BLaER1 (cell line): ENCODE results near the gene GNAQ.
A peak's percentile ranks its signal among the peaks of the same experiment; 100 is the strongest.

ENCODE experiments used
- H3K27ac ChIP-seq: shearing (Covaris generic); formaldehyde crosslinking; 2 replicates; pipeline ENCODE4 v1.8.1; 2022
- H3K27me3 ChIP-seq: shearing (Covaris generic); formaldehyde crosslinking; 2 replicates; pipeline ENCODE4 v1.8.1; 2022
- H3K36me3 ChIP-seq: shearing (Covaris generic); formaldehyde crosslinking; 2 replicates; pipeline ENCODE4 v1.8.1; 2022
- H3K4me1 ChIP-seq: shearing (Covaris generic); formaldehyde crosslinking; 2 replicates; pipeline ENCODE4 v1.8.1; 2022
- H3K4me2 ChIP-seq: shearing (Covaris generic); formaldehyde crosslinking; 2 replicates; pipeline ENCODE4 v1.8.1; 2022
- H3K4me3 ChIP-seq: shearing (Covaris generic); formaldehyde crosslinking; 2 replicates; pipeline ENCODE4 v1.8.1; 2022
- H3K9ac ChIP-seq: shearing (Covaris generic); formaldehyde crosslinking; 2 replicates; pipeline ENCODE4 v1.8.1; 2022
- H3K9me3 ChIP-seq: shearing (Covaris generic); formaldehyde crosslinking; 2 replicates; pipeline ENCODE4 v1.8.1; 2022
- H4K20me1 ChIP-seq: shearing (Covaris generic); formaldehyde crosslinking; 2 replicates; pipeline ENCODE4 v1.8.1; 2022
- Cebpa-rat ChIP-seq: shearing (Covaris generic); IDR thresholded peaks from 2 replicates; pipeline ENCODE4 v1.8.1; 2022

The GNAQ gene

DNA sequence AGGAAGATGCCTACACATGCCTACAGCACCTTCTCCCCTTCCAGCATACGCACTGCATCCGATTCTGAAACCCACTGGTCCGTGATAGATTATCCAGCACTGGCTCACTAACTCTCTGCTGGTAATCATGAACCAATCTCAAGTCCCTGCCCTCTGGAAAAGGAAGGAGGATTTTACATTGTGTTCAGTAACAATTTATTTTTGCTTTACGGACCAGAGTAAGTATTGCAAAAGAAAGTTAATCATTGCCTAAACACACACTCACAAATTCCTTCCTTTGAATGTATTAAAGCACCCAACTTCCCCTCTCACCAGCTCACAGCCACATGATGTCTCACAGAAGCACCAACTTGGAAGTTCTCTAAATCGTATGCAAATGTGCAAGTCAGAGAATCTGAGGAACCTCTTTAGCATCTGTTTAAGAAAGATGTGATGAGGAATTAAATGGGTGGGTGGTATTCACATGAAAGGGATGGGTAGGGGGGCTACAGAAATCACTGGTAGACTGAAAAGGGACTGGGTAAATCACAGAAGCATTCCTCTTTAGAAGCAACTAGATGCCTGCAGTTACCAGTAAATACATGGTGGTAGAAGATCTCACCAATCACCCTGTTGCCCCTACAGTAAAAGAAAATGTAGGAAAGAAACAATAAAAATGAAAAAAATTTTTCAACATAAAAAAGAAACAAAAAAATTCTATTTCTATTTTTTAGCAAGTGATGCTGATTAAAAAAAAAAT is 8.4 kb downstream of the GNAQ start:
- no peak overlapping the region for H3K4me3 ChIP-seq
- H3K4me1 ChIP-seq: peaks cover 32% of the 10 kb centered on the region
- no peaks in the 10 kb centered on the region for H3K9me3 ChIP-seq
- TF ChIP-seq Cebpa-rat: no peak
- H3K27me3 ChIP-seq: no peaks in the 10 kb centered on the region
- peaks cover 70% of the 10 kb centered on the region for H4K20me1 ChIP-seq
- no peaks in the 10 kb centered on the region for H3K36me3 ChIP-seq
- no peak overlapping the region for H3K27ac ChIP-seq
- H3K4me2 ChIP-seq: peak overlapping the region; percentile 31; the same call in 1 of the 2 replicates
- no peak overlapping the region for H3K9ac ChIP-seq

DNA sequence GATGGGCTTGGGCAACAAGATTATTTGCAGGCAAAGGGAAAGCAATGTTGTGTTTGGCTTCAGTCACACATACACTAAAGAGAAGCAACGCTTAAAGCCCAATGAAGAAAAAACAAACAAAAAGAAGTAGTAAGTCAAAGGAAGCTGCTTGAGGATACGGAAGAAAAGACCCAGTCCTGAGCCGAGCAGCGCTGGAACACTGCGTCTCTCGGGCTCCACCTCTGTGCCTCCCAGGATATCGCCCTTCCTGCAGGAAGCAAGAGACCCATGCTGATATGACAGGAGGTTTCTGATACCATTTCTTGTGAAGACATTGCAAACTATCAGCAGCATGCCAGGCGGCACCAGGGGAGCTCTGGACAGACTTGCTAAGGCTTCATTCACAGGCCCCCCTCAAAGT is 9.9 kb downstream of the GNAQ start:
- H3K9me3 ChIP-seq: no peaks in the 10 kb centered on the region
- H3K27me3 ChIP-seq: no peaks in the 10 kb centered on the region
- TF ChIP-seq Cebpa-rat: no peak
- H3K4me2 ChIP-seq: no peak overlapping the region
- peaks cover 32% of the 10 kb centered on the region for H3K4me1 ChIP-seq
- no peak overlapping the region for H3K27ac ChIP-seq
- no peak overlapping the region for H3K9ac ChIP-seq
- H4K20me1 ChIP-seq: peaks cover 61% of the 10 kb centered on the region
- H3K36me3 ChIP-seq: no peaks in the 10 kb centered on the region
- no peak overlapping the region for H3K4me3 ChIP-seq

DNA sequence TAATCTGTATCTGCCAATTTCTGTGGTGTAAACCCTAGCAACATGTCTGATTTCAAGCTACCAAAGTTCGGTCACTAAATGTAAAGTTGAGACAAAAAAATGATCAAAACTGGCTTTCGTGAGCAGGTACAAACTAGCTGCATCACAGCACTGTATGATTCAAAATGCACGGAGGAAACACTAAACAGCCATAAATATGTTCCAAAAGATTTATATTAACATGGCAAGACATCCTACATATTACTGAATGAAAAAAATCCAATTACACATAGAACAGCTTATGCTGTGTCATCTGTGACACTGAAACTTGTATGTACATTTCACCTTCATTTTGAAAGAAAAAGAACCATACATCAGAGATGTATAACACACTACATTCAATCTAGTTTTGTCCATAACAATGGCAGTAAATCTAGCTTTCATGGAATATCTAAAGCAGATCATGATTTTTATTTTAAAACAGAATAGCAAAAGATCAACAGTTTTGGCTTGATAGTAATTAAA is 14.4 kb downstream of the GNAQ start:
- Histone ChIP-seq H3K4me3 (no peak overlapping the region), H3K9ac (no peak overlapping the region), H3K4me1 (peaks cover 20% of the 10 kb centered on the region), H3K36me3 (no peaks in the 10 kb centered on the region), H4K20me1 (peaks cover 19% of the 10 kb centered on the region), H3K27me3 (no peaks in the 10 kb centered on the region), H3K9me3 (peaks cover 4% of the 10 kb centered on the region; the same call in 1 of the 2 replicates), H3K4me2 (no peak overlapping the region), H3K27ac (no peak overlapping the region)
- no peak for TF ChIP-seq Cebpa-rat

DNA sequence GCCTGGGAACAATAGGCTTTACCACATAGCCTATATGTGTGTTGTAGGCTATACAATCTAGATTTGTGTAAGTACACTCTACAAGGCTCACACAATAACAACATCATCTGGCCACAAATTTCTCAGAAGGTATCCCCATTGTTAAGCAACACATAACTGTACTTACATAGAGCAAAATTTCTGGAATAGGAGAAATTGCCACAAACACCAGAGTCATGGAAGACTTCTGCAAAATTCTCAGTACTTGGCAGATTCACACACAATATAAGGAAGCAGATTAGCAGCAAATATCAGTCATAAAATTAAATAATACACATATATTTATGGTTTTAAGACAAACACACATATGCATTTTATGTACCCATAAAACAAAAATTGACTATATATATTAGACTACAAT is 16.4 kb downstream of the GNAQ start:
- Histone ChIP-seq H3K27me3 (no peaks in the 10 kb centered on the region), H3K4me3 (no peak overlapping the region), H3K36me3 (no peaks in the 10 kb centered on the region), H3K4me1 (peaks cover 20% of the 10 kb centered on the region), H3K9ac (no peak overlapping the region), H3K27ac (no peak overlapping the region), H4K20me1 (no peaks in the 10 kb centered on the region; the same call in none of the 2 replicates), H3K9me3 (peaks cover 6% of the 10 kb centered on the region; the same call in 1 of the 2 replicates), H3K4me2 (no peak overlapping the region)
- no peak for TF ChIP-seq Cebpa-rat

DNA sequence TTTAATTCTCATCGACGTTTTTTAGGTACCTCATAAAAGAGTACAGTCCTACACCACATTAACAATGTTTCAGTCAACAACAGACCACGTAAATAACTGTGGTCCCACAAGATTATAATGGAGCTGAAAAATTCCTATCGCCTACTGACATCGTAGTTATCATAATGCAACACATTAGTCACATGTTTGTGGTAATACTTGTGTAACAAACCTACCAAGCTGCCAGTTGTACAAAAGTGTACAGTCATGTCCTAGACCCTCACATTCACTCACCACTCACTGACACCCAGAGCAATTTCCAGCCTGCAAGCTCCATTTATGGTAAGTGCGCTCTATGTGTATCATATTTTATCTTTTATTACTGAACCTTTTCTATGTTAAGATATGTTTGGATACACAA is 16.8 kb downstream of the GNAQ start:
- peaks cover 20% of the 10 kb centered on the region for H3K4me1 ChIP-seq
- no peak for TF ChIP-seq Cebpa-rat
- H3K9me3 ChIP-seq: peaks cover 6% of the 10 kb centered on the region; the same call in 1 of the 2 replicates
- H4K20me1 ChIP-seq: no peaks in the 10 kb centered on the region; the same call in 1 of the 2 replicates
- no peak overlapping the region for H3K4me2 ChIP-seq
- no peak overlapping the region for H3K27ac ChIP-seq
- H3K9ac ChIP-seq: no peak overlapping the region
- H3K36me3 ChIP-seq: no peaks in the 10 kb centered on the region
- H3K27me3 ChIP-seq: no peaks in the 10 kb centered on the region
- no peak overlapping the region for H3K4me3 ChIP-seq

DNA sequence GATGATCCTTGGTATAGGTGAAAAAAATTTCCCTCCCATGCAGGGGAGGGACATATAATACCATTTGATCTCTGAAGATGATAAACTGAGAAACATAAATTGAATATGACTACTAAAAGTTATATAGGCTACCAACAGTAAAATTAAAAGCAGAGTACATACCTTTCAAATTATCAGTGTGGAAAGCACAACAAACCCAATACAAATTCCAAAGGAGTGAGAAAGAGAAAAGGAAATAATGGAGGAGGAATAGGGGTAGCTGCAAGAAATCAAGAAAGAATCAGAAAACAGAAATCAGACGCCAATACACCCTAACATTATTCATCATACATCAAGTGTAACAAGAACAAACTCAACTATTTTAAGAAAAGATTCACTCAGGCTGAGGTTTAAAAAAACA is 17.7 kb downstream of the GNAQ start:
- no peaks in the 10 kb centered on the region; the same call in 1 of the 2 replicates for H4K20me1 ChIP-seq
- H3K4me1 ChIP-seq: peaks cover 27% of the 10 kb centered on the region
- H3K27ac ChIP-seq: no peak overlapping the region
- H3K27me3 ChIP-seq: no peaks in the 10 kb centered on the region
- no peak overlapping the region for H3K9ac ChIP-seq
- no peaks in the 10 kb centered on the region for H3K36me3 ChIP-seq
- H3K9me3 ChIP-seq: peaks cover 6% of the 10 kb centered on the region; the same call in 1 of the 2 replicates
- H3K4me2 ChIP-seq: no peak overlapping the region
- no peak for TF ChIP-seq Cebpa-rat
- no peak overlapping the region for H3K4me3 ChIP-seq

DNA sequence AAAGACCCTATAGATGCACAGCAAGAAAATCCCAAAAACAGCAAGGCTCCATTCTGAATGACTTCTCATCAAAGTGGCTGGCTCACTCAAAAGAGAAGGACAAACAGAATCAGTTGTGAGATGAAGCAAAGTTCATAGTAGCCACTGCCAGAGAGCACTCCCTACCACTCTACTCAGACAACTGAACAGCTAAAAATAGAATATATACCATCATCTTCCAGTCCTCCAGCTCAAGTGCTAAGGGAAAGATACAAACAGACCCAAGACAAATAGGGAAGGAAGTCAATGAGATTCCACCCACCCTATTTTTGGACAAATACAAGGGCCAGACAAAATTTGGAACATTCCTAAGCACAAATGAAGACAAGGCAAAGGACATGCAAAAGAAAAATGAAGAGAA is 20.6 kb downstream of the GNAQ start:
- Histone ChIP-seq H3K9me3 (peaks cover 6% of the 10 kb centered on the region; the same call in 1 of the 2 replicates), H3K9ac (no peak overlapping the region), H3K4me2 (peak overlapping the region; percentile 67), H4K20me1 (no peaks in the 10 kb centered on the region), H3K36me3 (no peaks in the 10 kb centered on the region), H3K27ac (peak overlapping the region; percentile 47; the same call in 1 of the 2 replicates), H3K27me3 (no peaks in the 10 kb centered on the region), H3K4me1 (peaks cover 27% of the 10 kb centered on the region), H3K4me3 (no peak overlapping the region)
- TF ChIP-seq Cebpa-rat: no peak

DNA sequence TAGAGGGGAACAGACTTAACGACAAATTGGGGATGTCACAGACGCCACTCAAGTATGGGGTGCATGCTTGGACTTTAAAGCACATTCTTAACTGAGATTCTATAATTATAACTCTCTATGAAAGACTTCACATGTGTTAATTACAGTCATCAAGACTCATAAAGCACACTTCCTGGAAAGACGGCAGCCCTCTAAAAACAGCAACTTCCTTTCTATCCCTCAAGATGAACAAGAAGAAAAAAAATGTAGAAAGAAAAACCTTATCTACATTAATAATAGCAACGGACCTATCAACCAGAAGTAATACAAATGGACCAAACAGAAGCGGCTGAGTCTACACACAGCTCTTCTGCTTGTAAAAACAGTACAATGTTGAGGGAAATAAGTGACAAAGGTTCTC is 21.2 kb downstream of the GNAQ start:
- H3K4me2 ChIP-seq: peak overlapping the region; percentile 67

DNA sequence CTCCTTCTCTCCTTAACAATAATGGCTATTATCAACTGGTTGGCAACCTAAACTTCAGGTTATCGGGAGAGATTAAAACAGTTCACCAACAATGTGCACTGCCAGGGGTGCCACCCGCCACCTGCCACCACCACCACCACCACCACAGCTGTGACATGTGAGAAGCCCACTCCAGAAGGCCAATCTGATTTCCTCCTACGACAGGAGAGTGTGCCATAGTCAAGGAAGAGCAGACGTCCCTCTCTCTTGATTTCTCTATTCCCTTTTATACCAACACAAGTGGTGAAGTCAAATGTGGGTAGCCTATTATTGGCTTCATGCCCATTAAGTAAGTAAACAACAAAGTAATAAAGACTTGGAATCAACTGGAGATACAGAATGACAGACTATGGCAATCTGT is 22.4 kb downstream of the GNAQ start:
- TF ChIP-seq Cebpa-rat: no peak
- no peaks in the 10 kb centered on the region for H4K20me1 ChIP-seq

More for the DNA sequence above, 21.2 kb downstream of the GNAQ start:
- Histone ChIP-seq H4K20me1 (no peaks in the 10 kb centered on the region), H3K9me3 (peaks cover 6% of the 10 kb centered on the region; the same call in 1 of the 2 replicates), H3K27ac (peak overlapping the region; percentile 47), H3K4me3 (no peak overlapping the region), H3K4me1 (peaks cover 27% of the 10 kb centered on the region), H3K9ac (peak overlapping the region; percentile 12; the same call in 1 of the 2 replicates), H3K36me3 (no peaks in the 10 kb centered on the region), H3K27me3 (no peaks in the 10 kb centered on the region)
- no peak for TF ChIP-seq Cebpa-rat

DNA sequence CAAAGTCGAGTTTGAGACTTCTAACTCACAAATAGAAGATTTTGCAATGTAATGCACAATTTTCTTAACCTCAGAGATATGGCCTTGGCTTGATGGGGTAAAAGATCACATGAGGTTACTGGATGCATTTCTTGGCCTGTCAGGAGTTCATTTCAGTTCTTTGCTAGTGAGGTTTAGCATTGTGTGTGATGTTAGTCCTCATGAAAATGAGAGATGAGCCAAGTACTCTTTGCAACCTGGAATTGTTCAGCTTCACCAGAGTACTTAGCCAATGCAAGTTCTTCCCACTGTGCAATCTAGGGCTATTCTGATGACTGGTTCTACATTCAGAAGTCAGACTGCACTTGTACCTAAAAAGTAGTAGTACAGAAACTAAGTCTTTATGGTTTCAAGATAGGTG is 24.9 kb downstream of the GNAQ start:
- no peak for TF ChIP-seq Cebpa-rat
- Histone ChIP-seq H4K20me1 (peaks cover 5% of the 10 kb centered on the region; the same call in 1 of the 2 replicates), H3K36me3 (no peaks in the 10 kb centered on the region), H3K9ac (no peak overlapping the region), H3K27me3 (no peaks in the 10 kb centered on the region), H3K4me1 (peaks cover 27% of the 10 kb centered on the region), H3K4me3 (no peak overlapping the region), H3K4me2 (no peak overlapping the region), H3K27ac (no peak overlapping the region), H3K9me3 (no peaks in the 10 kb centered on the region)

More for the DNA sequence above, 22.4 kb downstream of the GNAQ start:
- no peaks in the 10 kb centered on the region for H3K36me3 ChIP-seq
- H3K4me3 ChIP-seq: no peak overlapping the region
- H3K27me3 ChIP-seq: no peaks in the 10 kb centered on the region
- H3K9me3 ChIP-seq: peaks cover 4% of the 10 kb centered on the region; the same call in 1 of the 2 replicates
- H3K27ac ChIP-seq: no peak overlapping the region
- no peak overlapping the region for H3K9ac ChIP-seq
- H3K4me2 ChIP-seq: peak overlapping the region; percentile 18; the same call in 1 of the 2 replicates
- H3K4me1 ChIP-seq: peaks cover 27% of the 10 kb centered on the region
